ENCODE results near the gene PLCH2.

Gene PLCH2

GRCh38 chr1:2528966-2529783 lies 53.1 kb downstream of the PLCH2 start:
- no peak for DNase-seq (ENCODE audit: low read depth, low spot score)

GRCh38 chr1:2529784-2530512 lies 53.9 kb downstream of the PLCH2 start, which contains the start of gene HES5:
Gene HES5 (minus strand): TSS chr1:2530263. CDS start chr1:2530164, 99 bp downstream.
- no peak for DNase-seq (ENCODE audit: low read depth, low spot score)

- no peak for DNase-seq (ENCODE audit: low read depth, low spot score)
Measured at GRCh38 chr1:2530513-2531361, 54.6 kb downstream of the PLCH2 start.

GRCh38 chr1:2532485-2533160 lies 56.5 kb downstream of the PLCH2 start:
- no peak for DNase-seq (ENCODE audit: low read depth, low spot score)

GRCh38 chr1:2533365-2533764 lies 57.3 kb downstream of the PLCH2 start:
- no peak for DNase-seq (ENCODE audit: low read depth, low spot score)

GRCh38 chr1:2534315-2534686 lies 58.2 kb downstream of the PLCH2 start:
- no peak for DNase-seq (ENCODE audit: low read depth, low spot score)

- no peak for DNase-seq (ENCODE audit: low read depth, low spot score)
Measured at GRCh38 chr1:2534687-2535441, 58.8 kb downstream of the PLCH2 start.

- DNase-seq (ENCODE audit: low read depth, low spot score), result no peak
Measured at GRCh38 chr1:2535455-2535854, 59.4 kb downstream of the PLCH2 start.

GRCh38 chr1:2535981-2536380 lies 59.9 kb downstream of the PLCH2 start:
- DNase-seq (ENCODE audit: low read depth, low spot score), result no peak

- DNase-seq (ENCODE audit: low read depth, low spot score), result no peak
Measured at GRCh38 chr1:2537784-2538115, 61.7 kb downstream of the PLCH2 start.

GRCh38 chr1:2538376-2538775 lies 62.3 kb downstream of the PLCH2 start:
- DNase-seq (ENCODE audit: low read depth, low spot score), result no peak

- DNase-seq (ENCODE audit: low read depth, low spot score), result no peak
Measured at GRCh38 chr1:2538872-2539271, 62.8 kb downstream of the PLCH2 start.

GRCh38 chr1:2539312-2539907 lies 63.3 kb downstream of the PLCH2 start:
- DNase-seq (ENCODE audit: low read depth, low spot score), result no peak

GRCh38 chr1:2540816-2541492 lies 64.9 kb downstream of the PLCH2 start:
- DNase-seq (ENCODE audit: low read depth, low spot score), result no peak

GRCh38 chr1:2541619-2542245 lies 65.6 kb downstream of the PLCH2 start:
- DNase-seq (ENCODE audit: low read depth, low spot score), result no peak

- DNase-seq (ENCODE audit: low read depth, low spot score), result no peak
Measured at GRCh38 chr1:2542246-2542915, 66.3 kb downstream of the PLCH2 start.

GRCh38 chr1:2543543-2544092 lies 67.5 kb downstream of the PLCH2 start:
- no peak for DNase-seq (ENCODE audit: low read depth, low spot score)

GRCh38 chr1:2544093-2544874 lies 68.2 kb downstream of the PLCH2 start:
- DNase-seq (ENCODE audit: low read depth, low spot score), result no peak
